Glutamatergic neuron (in vitro differentiated cells): ENCODE results near the gene CXCL5. TPM values are rescaled to one million over a fixed set of nuclear protein-coding genes. Genes with fewer than 3 reads are reported as not detected.

Source experiments
- DNase-seq: peaks from one replicate; pipeline ENCODE4 v3.0.0; 2022
- H3K27ac Mint-ChIP-seq: one replicate; pipeline ENCODE4 v1.8.0; 2020; ENCODE audit warnings: mild to moderate bottlenecking, mixed read lengths, inconsistent platforms; ENCODE audit not compliant: unreplicated experiment
- H3K27me3 Mint-ChIP-seq: one replicate; pipeline ENCODE4 v1.8.0; 2020; ENCODE audit warnings: mild to moderate bottlenecking, moderate library complexity, mixed read lengths, inconsistent platforms; ENCODE audit not compliant: unreplicated experiment
- H3K36me3 Mint-ChIP-seq: one replicate; pipeline ENCODE4 v1.8.0; 2020; ENCODE audit warnings: mild to moderate bottlenecking, mixed read lengths, inconsistent platforms; ENCODE audit not compliant: unreplicated experiment
- H3K4me1 Mint-ChIP-seq: one replicate; pipeline ENCODE4 v1.8.0; 2020; ENCODE audit warnings: mild to moderate bottlenecking, low read depth, mixed read lengths, inconsistent platforms; ENCODE audit not compliant: unreplicated experiment
- H3K4me3 Mint-ChIP-seq: one replicate; pipeline ENCODE4 v1.8.0; 2020; ENCODE audit warnings: mild to moderate bottlenecking, mixed read lengths, inconsistent platforms; ENCODE audit not compliant: unreplicated experiment
- H3K9me3 Mint-ChIP-seq: one replicate; pipeline ENCODE4 v1.8.0; 2020; ENCODE audit warnings: mild to moderate bottlenecking, moderate library complexity, mixed read lengths, inconsistent platforms; ENCODE audit not compliant: unreplicated experiment
- total RNA-seq: library from RNA; stranded (reverse); fragmentation: NEBNext Ultra II Directional; extraction: Animal tissue kit (Norgen Biotek cat#: 25700); gene quantifications from one replicate; pipeline ENCODE4 v1.2.1, GENCODE V29; 2021; ENCODE audit not compliant: unreplicated experiment
- TF ChIP-seq, protein P1 (sequence below): fragments of 200-600 bp; sonication (generic); IDR thresholded peaks from one replicate; pipeline ENCODE4 v1.5.0; 2021; ENCODE audit not compliant: partially characterized antibody, unreplicated experiment

The CXCL5 gene
- total RNA-seq, 1 donor from 2014 or later = not detected

DNA sequence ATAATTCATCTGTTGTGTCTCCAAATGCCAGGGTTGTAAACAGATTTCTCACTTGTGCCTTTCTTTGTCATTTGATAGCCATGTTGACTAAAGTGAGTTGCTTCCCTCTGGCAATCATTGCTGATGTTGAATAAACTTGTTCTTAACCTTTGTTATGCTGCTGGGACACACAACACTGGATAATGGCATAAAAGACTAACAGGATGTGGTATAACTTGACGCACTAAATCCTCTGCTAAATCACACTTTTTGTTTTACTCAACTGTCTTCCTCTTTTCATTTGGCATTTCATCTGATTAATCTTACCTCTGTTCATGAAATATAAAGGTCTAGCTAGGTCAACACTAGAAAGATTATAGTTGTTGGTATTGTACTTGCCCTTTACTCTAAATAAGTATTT is 17.6 kb upstream of the CXCL5 start:
- Mint-ChIP-seq H3K36me3 (no peaks in the 10 kb centered on the region), H3K27ac (no peak overlapping the region), H3K4me1 (no peaks in the 10 kb centered on the region), H3K4me3 (no peak overlapping the region), H3K9me3 (no peaks in the 10 kb centered on the region), H3K27me3 (peaks cover 1% of the 10 kb centered on the region)
- no peak for DNase-seq
- TF ChIP-seq, protein P1, sequence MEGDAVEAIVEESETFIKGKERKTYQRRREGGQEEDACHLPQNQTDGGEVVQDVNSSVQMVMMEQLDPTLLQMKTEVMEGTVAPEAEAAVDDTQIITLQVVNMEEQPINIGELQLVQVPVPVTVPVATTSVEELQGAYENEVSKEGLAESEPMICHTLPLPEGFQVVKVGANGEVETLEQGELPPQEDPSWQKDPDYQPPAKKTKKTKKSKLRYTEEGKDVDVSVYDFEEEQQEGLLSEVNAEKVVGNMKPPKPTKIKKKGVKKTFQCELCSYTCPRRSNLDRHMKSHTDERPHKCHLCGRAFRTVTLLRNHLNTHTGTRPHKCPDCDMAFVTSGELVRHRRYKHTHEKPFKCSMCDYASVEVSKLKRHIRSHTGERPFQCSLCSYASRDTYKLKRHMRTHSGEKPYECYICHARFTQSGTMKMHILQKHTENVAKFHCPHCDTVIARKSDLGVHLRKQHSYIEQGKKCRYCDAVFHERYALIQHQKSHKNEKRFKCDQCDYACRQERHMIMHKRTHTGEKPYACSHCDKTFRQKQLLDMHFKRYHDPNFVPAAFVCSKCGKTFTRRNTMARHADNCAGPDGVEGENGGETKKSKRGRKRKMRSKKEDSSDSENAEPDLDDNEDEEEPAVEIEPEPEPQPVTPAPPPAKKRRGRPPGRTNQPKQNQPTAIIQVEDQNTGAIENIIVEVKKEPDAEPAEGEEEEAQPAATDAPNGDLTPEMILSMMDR = no peak

DNA sequence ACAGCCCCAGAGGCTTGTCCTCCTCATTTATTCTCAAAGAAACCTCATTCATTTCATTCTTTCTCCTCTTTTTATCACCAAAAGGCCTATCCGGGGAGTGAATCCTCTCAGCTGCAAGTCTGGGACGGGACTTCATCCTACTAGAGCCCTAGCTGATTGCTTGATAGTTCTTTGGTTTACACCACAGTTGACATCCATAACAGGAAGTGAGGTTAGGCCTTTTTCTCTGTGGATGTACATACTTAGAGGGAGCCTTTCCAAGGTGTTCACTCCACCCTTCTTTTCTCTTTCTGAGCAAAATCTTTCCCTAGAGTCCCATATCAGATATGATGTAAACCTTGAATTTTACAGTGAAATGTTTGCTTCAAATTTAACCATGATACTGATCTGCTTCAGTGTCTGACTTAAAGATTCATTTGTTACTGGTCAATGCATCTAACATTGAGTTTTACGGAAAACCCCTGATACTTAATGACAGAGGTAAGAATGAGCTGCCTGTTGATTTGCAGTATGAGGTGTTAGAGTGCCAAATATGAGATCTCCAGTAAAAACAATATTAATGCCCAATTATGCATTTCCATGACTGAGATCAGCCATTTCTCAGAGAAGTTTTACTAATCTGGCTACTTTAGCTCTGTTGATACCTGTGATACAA is 16.8 kb upstream of the CXCL5 start:
- DNase-seq = no peak
- no peaks in the 10 kb centered on the region for H3K9me3 Mint-ChIP-seq
- H3K4me3 Mint-ChIP-seq = no peak overlapping the region
- peaks cover 1% of the 10 kb centered on the region for H3K27me3 Mint-ChIP-seq
- no peaks in the 10 kb centered on the region for H3K36me3 Mint-ChIP-seq
- H3K27ac Mint-ChIP-seq = no peak overlapping the region
- no peaks in the 10 kb centered on the region for H3K4me1 Mint-ChIP-seq
- TF ChIP-seq, protein P1 = no peak

DNA sequence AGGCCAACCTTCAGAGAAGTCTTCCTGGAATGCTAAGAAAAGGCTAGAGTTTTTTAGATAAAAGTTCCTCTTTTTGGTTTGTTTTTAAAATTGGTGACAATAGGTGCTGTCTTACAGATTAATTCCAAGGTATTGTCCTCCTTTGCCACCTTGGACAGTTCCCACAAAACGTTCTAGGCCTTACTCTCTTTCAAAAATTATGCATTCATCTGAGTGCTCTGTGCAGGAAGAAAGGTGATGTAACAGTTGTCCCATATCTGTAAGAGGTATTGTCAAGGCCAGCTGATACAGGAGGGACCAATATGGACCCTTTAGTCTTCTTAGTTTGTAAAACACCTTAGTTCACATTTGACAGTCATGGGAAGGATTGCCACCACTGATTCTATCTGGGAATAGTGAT is 15.9 kb upstream of the CXCL5 start:
- no peak overlapping the region for H3K4me3 Mint-ChIP-seq
- H3K27me3 Mint-ChIP-seq = peaks cover 1% of the 10 kb centered on the region
- H3K9me3 Mint-ChIP-seq = no peaks in the 10 kb centered on the region
- DNase-seq = no peak
- H3K4me1 Mint-ChIP-seq = no peaks in the 10 kb centered on the region
- TF ChIP-seq, protein P1 = no peak
- no peak overlapping the region for H3K27ac Mint-ChIP-seq
- no peaks in the 10 kb centered on the region for H3K36me3 Mint-ChIP-seq

DNA sequence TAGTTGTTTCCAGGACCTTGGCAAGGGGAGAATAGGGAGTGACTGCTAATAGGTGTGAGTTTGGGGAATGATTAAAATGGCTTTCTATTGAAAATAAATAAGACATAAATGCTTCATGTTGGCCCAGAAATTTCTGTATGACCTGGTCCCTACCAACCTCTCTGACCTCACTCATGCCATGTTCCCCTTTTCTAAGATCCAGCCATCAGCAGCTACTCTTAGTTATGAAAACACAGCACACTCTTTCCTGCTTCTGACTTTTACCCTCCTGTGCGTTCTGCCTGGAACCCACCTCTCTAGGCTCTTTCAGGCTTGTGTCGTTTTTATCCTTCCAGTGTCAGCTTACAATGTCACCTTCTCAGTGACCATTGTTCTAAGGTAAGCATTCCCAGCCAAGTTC is 14.8 kb upstream of the CXCL5 start:
- TF ChIP-seq, protein P1 = no peak
- no peak overlapping the region for H3K27ac Mint-ChIP-seq
- no peaks in the 10 kb centered on the region for H3K4me1 Mint-ChIP-seq
- no peak overlapping the region for H3K4me3 Mint-ChIP-seq
- no peaks in the 10 kb centered on the region for H3K9me3 Mint-ChIP-seq
- H3K36me3 Mint-ChIP-seq = no peaks in the 10 kb centered on the region
- H3K27me3 Mint-ChIP-seq = peaks cover 1% of the 10 kb centered on the region
- DNase-seq = no peak

DNA sequence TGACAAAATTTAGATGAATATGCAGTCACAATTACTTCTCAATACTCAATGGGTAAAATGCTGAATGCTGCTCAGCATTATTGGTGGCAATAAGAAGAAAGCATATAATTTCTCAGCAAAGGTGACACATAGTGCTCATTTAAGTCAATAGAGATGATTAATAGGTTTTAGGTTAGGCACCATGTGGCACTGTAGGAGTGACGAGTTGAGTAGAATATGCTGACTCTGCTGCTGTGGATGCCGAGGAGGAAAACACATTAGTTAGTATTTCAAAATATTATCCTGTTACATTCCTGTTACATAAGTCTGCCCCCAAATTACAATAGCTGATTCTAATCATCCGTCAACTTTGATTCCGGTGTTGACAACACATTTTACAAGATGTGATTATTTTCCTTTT is 13.7 kb upstream of the CXCL5 start:
- DNase-seq = no peak
- no peak overlapping the region for H3K27ac Mint-ChIP-seq
- peaks cover 1% of the 10 kb centered on the region for H3K27me3 Mint-ChIP-seq
- no peaks in the 10 kb centered on the region for H3K9me3 Mint-ChIP-seq
- no peaks in the 10 kb centered on the region for H3K36me3 Mint-ChIP-seq
- H3K4me1 Mint-ChIP-seq = no peaks in the 10 kb centered on the region
- H3K4me3 Mint-ChIP-seq = no peak overlapping the region
- TF ChIP-seq, protein P1 = no peak
